AG09309 (cell line): ENCODE data around the gene C16orf82.

Source experiments
- DNase-seq: peaks from one replicate; pipeline ENCODE4 v3.0.0-alpha.2; 2010; ENCODE audit warnings: low read depth
- H3K4me3 ChIP-seq: 2 replicates; pipeline ENCODE4 v1.5.1; 2011; ENCODE audit warnings: mild to moderate bottlenecking, low read depth, low read length, moderate library complexity; ENCODE audit not compliant: control insufficient read depth
- CTCF ChIP-seq: IDR thresholded peaks from 2 replicates; pipeline ENCODE4 v1.5.1; 2011; ENCODE audit warnings: mild to moderate bottlenecking, low read depth, low read length, inconsistent platforms; ENCODE audit not compliant: insufficient read depth, control insufficient read depth; ENCODE audit errors: missing control alignments

Gene C16orf82

DNA sequence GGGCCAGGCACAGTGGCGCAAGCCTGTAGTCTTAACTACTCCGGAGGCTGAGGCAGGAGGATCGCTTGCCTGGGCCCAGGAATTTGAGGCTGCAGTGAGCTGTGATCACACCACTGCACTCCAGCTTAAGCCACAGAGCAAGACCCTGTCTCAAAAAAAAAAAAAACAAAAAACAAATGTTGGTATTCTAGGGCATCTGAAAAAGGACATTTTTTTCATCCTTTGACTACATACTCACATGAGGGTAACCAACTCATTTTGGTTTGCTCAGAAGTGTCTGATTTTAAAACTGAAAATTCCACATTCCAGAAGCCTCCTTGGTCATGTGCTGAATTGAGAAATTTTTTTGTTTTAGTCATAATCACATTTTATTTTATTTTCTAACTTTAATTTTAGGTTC, 12.7 kb upstream of the C16orf82 start:
- no peak for DNase-seq
- no peak for TF ChIP-seq CTCF

DNA sequence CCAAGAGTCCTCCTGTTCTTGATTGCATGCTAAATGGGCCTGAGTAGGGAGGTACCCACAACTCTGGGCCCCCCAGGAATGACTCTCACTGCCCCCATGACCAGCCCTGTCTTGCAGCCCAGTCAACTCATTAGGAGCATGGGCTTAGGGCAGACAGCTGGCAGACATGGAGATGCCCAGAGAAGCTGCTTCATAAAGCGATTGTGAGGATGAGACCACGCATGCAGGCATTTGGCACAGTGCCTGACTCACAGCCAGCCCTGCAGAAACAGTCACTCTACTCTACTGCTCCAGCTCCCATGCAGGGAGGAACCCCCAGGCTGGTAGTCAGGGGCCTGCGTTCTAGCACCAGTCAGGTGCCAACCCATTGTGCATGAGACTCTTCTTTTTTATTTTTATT, 8.4 kb upstream of the C16orf82 start:
- H3K4me3 ChIP-seq: no peak overlapping the region
- no peak for DNase-seq
- TF ChIP-seq CTCF: no peak

More for the DNA sequence above, 12.7 kb upstream of the C16orf82 start:
- H3K4me3 ChIP-seq: no peak overlapping the region

DNA sequence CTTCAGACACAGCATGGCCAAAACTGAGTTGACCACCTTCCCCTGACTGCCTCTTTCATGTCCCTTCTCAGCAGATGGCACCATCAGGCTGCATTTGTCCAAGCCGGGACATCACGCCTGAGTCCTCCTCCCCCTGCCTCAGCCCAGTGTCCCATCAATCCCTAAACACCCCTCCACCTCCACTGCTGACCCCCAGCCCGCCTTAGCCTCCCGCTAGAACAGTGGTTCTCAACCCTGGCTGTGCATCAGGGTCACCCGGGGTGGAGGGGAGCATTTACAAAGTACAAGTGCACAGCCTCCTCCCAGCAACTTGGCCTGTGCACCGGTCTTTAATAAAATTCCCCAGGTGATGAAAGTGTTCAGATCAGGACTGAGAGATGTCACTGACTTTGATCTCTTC, 4.0 kb downstream of the C16orf82 start:
- no peak for DNase-seq
- H3K4me3 ChIP-seq: no peak overlapping the region
- TF ChIP-seq CTCF: no peak

- no peak for DNase-seq
- no peak for TF ChIP-seq CTCF
- no peak overlapping the region for H3K4me3 ChIP-seq
Measured at GRCh38 chr16:27073733-27074132, 7.0 kb downstream of the C16orf82 start.

- DNase-seq: no peak
- peak; percentile 49 for TF ChIP-seq CTCF
- H3K4me3 ChIP-seq: no peak overlapping the region
Measured at GRCh38 chr16:27080895-27081294, 14.2 kb downstream of the C16orf82 start.

DNA sequence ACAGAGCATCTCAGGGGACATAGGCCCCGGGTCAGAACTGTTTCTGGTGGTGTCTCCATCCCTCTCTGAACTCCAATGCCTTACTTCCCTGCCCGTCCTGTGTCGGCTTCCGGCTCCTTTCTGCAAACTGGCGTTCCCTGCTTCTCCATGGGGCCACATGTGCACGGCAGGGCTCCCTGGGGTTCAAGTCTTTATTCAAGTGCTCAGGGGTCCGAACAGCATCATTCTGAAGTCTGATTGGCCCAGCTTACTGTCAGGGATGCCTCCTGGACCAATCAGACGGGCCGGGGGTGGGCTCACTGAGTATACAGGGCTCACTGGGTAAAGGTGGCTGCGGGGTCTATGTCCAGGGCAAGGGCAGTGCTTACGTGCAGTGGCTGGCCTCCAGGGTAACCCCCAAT, 17.1 kb downstream of the C16orf82 start:
- DNase-seq: no peak
- H3K4me3 ChIP-seq: no peak overlapping the region
- no peak for TF ChIP-seq CTCF
